Right renal pelvis (tissue), 4 donors: ENCODE measurements around the gene FBXO17. TPM values are rescaled to one million over a fixed set of nuclear protein-coding genes. Genes with fewer than 3 reads are reported as not detected.
"Not testable (repeated sequence)": the region's sequence is repeated elsewhere in the genome, so short reads cannot be mapped to it uniquely, and the experiment has no call there.

Experiments
- DNase-seq, 4 donors: peaks; one replicate each; pipeline ENCODE4 v3.0.0-alpha.2; 2013; ENCODE audit warnings: low read depth in 4 of 4, low spot score in 3 of 4, missing footprints in 1 of 4
- polyA plus RNA-seq, 4 donors: library from polyadenylated mRNA; unstranded; fragments of 120-200 nt; gene quantifications; one replicate each; pipeline ENCODE4 v1.2.1, GENCODE V29; 2013; ENCODE audit not compliant: insufficient read length in 4 of 4

The FBXO17 gene
- polyA plus RNA-seq, 4 donors, result 60.5 to 76.1 (median 65.7) TPM

DNA sequence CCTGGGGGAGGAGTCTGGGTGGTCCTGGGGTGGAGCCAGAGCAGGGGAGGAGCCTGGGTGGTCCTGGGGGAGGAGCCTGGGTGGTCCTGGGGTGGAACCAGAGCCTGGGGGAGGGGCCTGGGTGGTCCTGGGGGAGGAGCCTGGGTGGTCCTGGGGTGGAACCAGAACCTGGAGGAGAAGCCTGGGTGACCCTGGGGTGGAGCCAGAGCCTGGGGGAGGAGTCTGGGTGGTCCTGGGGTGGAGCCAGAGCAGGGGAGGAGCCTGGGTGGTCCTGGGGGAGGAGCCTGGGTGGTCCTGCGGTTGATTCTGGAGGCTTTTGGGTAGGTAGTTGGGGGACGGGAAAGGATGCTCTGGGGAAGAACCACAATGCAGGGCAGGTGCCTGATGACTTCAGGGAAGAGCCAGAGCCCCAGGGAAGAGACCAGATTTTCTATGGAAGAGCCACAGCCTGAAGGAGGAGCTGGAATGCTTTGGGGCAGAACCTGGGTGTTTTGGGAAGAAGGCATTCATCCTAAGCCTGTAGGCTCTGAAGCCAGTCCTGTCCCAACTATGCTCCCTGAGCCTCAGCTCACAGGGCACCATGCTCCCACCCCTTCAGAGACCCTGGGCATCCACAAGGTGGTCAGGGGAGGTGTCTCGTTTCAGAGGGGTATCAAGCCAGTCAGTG is 29.8 kb downstream of the FBXO17 start:
- no peak for DNase-seq

DNA sequence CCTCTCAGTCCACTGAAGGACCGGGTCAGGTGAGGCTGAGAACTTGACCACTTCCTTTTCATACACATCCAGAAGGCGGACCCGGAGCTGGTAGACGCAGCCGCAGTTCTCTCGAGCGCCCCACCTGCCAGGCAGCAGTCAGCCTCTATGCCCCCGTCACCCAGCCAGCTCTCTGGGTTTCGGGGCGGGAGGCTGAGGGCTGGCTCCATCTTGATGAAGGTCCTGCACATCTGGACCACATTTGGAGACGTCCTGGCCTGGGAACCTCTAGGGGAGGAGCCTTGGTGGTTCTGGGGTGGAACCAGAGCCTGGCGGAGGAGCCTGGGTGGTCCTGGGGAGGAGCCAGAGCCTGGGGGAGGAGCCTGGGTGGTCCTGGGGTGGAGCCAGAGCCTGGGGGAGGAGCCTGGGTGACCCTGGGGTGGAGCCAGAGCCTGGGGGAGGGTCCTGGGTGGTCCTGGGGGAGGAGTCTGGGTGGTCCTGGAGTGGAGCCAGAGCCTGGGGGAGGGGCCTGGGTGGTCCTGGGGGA is 30.5 kb downstream of the FBXO17 start:
- no peak for DNase-seq

DNA sequence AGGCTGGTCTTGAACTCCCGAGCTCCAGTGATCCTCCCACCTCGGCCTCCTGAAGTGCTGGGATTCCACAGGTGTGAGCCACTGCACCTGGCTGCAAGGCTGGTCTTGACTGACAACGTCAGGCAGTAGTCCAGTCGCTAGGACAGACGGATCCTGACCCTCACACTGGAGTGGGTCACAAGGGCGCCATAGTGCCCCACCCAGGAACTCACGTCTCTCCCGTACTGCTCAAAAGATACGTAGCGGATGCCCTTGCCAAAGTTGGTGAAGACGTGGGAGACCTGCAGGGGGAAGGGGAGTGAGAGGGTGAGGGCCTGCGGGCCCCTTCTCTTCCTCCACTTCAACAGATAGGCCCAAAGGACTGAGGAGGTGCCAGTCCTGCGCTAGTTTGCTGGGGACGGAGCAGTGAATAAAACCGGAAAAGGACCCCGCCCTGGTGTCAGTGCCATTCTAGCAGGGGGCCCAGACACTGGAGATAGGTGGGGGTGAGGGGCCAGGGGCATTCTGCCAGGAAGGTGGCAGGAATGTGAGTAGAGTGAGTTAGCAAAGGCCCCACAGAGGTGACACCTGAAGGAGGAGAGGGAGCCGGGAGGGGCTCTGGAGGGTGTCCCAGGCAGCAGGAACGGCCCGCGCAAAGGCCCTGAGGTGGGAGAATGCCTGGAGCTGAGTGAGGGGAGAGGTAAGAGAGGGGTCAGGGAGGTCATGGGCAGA is 32.9 kb downstream of the FBXO17 start:
- no peak for DNase-seq

- DNase-seq, result no peak
Measured at GRCh38 chr19:38941979-38942378, 33.6 kb downstream of the FBXO17 start.

GRCh38 chr19:38941466-38941865 is 34.1 kb downstream of the FBXO17 start:
- not testable (repeated sequence) for DNase-seq

- DNase-seq, result no peak
Measured at GRCh38 chr19:38939957-38940356, 35.6 kb downstream of the FBXO17 start.

DNA sequence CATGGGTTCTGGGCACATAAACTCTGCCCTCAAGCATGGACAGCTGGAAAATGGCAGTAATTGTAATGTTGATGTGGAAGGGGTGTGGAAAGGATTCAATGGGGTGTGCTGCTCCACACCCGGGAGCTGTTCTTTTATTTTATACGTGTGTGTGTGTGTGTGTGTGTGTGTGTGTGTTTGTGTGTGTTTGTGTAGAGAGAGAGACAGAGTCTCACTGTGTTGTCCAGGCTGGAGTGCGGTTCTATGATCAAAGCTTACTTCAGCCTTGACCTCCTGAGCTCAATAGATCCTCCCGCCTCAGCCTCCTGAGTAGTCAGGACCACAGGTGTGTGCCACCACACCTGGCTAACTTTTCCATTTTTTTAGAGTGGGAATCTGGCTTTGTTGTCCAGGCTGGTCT is 42.0 kb downstream of the FBXO17 start:
- DNase-seq, result no peak

DNA sequence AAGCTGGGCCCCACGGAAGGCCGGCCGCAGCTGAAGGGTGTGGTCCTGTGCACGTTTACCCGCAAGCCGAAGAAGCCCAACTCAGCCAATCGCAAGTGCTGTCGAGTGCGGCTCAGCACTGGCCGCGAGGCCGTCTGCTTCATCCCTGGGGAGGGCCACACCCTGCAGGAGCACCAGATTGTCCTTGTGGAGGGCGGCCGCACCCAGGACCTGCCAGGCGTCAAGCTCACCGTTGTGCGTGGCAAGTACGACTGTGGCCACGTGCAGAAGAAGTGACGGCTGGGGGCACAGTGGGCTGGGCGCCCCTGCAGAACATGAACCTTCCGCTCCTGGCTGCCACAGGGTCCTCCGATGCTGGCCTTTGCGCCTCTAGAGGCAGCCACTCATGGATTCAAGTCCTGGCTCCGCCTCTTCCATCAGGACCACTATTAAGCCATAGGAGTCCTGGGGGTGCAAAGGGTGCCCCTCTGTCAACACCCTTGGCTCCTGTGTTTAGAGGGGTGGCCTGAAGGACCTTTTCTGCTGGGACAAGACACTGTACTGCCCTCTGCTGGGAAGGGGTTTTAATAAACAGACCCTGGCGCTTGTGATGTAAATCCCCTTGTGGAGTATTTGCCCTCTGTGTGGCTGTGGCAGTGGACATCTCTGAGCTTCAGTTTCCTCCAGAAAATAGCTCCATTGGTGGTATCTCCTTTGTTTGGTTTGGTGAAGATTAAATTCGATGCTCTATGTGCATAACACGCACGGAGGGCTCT is 42.9 kb downstream of the FBXO17 start:
- DNase-seq, result no peak

DNA sequence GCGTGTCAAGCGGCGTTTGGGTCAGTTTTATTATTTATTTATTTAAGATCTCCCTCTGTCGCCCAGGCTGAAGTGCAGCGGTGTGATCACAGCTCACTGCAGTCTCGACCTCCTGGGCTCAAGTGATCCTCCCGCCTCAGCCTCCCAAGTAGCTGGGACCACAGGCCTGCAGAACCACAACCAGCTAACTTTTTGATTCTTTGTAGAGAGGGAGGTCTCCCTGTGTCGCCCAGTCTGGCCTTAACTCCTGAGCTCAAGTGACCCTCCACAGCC is 44.1 kb downstream of the FBXO17 start:
- DNase-seq, result no peak

DNA sequence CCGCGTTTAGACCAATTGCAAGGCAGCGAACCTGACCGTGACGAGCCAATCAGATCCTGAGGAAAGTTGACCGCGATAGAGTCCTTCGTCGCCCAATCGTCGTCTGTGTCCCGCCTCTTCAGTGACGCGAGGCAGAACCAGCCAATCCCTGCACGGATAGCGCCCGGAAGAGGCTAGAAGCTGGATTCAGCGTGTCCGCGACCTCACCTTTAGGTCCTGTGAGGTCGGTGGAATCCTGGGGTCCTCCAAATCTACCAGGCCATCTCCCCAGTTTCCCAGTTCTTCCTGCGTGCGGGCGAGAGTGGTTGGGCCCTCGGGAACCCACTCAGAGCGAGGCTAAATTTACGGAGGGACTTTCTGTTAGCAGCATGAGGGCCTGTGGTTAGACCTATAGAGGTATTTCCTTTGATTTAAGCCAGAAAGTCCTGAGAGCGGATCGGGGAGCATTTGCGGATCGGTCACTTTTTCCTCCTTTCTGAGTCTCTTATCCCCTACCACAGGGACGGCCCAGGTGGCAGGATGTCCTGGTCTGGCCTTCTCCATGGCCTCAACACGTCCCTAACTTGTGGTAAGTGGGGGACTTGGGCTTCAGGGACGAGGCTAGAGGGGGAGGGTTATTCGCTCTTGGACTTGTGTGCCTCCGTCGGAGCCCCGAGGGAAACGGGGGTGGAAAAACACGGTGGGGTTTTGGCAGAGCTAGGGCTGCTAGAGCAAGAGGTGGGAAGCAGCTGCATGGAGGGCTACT is 44.6 kb downstream of the FBXO17 start, which contains the start of gene MRPS12:
MRPS12 (plus strand) TSS at position 169 of the 745 bp plus-strand sequence; CDS start at position 520, 351 bp downstream.
- DNase-seq, result peak; percentile 99 to 100 (median 99)

DNA sequence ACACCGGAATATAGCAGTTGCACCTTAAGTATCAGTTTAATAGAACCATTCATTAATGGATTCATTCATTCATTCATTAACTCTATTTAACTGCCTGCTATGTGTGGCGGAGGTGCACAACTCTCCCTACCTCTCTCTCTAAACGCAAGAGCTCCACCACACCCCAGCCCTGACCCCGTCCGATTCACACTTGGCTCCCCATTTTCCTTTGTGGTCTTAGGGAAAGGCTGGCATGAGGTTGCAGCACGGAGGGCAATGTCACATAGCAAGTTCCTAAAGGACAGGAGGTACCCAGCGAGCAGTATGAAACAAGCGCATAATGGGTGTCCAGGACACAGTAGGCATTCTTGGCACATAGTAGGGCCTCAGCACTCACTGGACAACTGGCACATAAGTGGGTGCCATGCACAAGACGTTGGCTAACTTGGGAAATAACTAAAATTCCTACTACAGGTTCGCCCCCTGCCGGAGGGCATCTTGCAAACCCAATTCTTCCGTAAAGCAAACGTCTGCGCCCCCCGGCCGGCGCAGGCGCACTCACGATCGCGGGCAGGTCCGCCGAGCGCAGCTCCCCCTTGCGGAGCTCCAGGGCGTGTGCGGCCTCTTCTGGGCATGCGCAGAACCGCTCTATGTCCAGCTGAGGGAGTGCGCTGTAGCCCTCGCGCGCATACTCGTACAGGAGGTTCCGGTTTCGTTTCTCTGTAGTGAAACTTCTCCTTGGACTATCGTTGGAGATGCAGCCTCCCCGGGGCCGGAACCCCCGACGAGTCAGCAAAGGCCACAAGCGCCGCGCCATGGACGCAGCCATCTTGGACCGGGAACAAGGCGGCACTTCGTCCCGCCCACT is 45.4 kb downstream of the FBXO17 start, which contains the start of gene SARS2:
SARS2 (minus strand) TSS at position 835 of the 847 bp plus-strand sequence; CDS start at position 808, 27 bp downstream.
- peak; percentile 87 to 96 (median 88) for DNase-seq

DNA sequence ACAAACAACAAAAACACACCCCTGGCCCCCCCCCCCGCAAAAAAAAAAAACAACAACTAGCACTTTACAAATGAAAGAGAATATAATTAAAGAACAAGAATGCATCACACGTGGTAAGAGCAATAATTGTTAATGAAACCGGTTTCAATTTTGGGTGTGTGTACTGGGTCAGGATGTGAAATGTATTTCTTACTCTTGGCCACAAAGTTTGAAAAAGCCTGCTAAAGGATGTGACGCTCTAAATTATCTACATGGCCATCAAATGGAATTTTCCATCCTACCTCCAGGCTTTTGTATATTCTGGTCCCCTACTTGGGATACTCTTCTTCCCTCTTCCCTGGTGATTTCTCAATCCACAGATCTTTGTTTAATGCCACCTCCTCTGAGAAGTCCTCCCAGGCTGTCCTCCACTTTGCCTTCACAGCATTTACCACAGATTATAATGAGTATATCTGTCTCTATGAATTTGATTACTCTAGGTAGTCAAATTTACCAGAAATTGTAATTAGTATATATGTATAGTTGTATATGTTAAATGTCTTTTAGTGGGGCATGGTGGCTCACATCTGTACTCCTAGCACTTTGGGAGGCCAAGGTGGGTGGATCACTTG is 47.0 kb downstream of the FBXO17 start:
- no peak for DNase-seq

DNA sequence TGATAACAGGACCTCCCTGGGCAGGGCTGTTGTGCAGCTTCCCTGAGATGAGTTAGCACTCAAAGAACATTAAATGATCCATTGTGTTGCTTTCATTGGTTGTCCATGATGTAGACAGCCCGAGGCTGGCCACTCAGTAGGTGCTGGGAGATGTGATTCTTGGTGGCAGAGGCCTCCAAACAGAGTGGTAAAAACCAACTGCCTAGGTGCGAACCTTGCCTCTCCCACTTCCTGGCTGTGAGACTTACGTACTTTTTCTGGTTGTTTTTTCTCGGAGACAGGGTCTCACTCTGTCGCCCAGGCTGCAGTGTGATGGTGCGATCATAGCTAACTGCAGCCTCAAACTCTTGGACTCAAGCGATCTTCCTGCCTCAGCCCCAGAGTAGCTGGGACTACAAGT is 51.2 kb downstream of the FBXO17 start:
- no peak for DNase-seq

GRCh38 chr19:38922482-38922881 is 53.1 kb downstream of the FBXO17 start:
- no peak for DNase-seq

DNA sequence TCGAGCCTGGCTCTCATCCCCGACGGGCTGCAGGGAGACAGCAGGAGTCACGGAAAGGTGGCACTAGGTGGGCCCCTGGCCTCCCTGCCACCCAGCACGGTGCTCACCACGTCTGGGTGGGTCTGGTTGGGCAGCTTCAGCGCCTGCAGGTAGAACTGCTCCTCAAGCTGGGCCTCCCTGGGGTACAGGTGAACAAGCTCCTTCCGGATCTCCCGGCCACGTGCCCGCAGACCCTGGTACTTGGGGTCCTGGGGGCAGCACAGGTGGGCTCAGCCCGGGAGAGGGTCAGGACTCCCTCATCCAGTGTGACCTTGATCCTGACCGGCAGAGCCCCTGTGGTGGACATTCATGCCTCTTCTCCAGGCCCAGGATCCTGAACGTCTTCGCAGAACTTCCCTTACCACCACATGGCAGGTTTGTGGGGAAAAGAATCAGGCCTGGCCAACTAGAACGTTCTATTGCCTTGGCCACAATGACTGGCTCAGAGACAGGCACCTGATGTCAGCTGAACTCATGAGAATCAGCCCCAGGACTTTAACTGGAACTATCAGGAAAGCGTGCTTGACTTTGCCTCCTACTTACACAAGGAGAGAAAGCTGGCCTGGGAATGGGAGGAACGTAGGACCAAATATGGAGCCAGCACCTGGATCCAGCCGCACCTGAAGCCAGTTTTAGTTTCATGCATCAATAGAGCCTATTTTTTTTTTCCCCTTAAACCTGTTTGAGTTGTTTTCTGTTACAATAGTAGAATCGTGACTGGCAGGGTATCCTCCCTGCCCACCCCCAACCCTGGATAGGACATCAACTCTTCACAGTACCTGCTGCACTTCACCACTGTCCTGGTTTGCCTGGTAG is 53.9 kb downstream of the FBXO17 start:
- DNase-seq, result no peak

DNA sequence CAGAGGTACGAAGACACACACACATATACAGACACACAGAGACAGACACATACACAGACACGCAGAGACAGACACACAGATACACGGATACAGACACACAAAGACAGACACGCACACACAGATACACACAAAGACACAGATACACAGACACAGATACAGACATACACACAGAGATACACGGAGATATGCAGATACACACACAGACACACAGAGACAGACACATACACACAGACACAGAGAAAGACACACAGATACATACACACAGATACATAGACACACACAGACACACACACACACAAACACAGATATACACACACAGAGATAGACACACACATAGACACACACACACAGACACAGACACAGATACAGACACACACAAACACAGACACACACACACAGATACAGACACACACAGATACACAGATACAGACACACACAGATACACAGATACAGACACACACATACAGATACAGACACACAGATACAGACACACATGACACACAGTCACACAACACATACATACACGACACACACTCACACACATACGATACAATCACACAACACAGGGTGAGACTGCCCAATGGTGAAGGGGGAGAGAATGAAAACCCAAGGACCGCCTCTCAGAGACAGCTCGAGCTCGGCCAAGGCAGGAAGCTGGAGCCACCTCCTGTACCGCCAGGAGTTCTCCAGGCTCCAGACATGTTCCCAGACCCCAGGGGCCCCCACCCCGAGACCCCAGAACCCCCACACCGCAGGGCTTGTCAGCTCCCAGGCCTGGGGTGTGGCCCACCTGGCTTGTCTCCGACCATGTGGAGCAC is 54.7 kb downstream of the FBXO17 start:
- DNase-seq, result no peak

- DNase-seq, result no peak
Measured at GRCh38 chr19:38919837-38920601, 55.5 kb downstream of the FBXO17 start.
